Posterior vena cava (tissue), 2 donors: ENCODE data around the gene COPS2. TPM values are rescaled to one million over a fixed set of nuclear protein-coding genes. Genes with fewer than 3 reads are reported as not detected.
"Not testable (repeated sequence)": the region's sequence is repeated elsewhere in the genome, so short reads cannot be mapped to it uniquely, and the experiment has no call there.

Experiments used
- DNase-seq: peaks from one replicate; pipeline ENCODE4 v3.0.0-alpha.2; 2020; ENCODE audit warnings: low spot score
- intact Hi-C, 2 donors: fragments of 100-400 bp; cut with DNase I; formaldehyde crosslinking; loops; one replicate each; pipeline versions ENCODE4 v1.14.1 to v1.14.2; 2022 to 2023
- long read RNA-seq, 2 donors: library from polyadenylated mRNA; unstranded; transcript quantifications; one replicate each; pipeline ENCODE4 v2.0.0, GENCODE V29; 2020 to 2021
- total RNA-seq, 2 donors: library from RNA; stranded (reverse); fragmentation: NEBNext Ultra II Directional; extraction: Animal tissue kit (Norgen Biotek cat#: 25700); gene quantifications; one replicate each; pipeline ENCODE4 v1.2.1, GENCODE V29; 2021
- donor health status: DM: yes; HTN: yes; CAD: no.
- donor health status: DM: yes; HTN: yes; CAD: no.

The COPS2 gene
- total RNA-seq = 10 to 100 TPM; 80.8 to 82.4 TPM
- long read RNA-seq, donor 1, full-length matches to known transcripts = 21 of 24 reads
- long read RNA-seq, donor 1, partial matches to known transcripts = 1 of 24 reads
- long read RNA-seq, donor 1, other reads (novel, unspliced or antisense) = 2 of 24 reads
- long read RNA-seq, donor 2, full-length matches to known transcripts = 49 of 56 reads
- long read RNA-seq, donor 2, partial matches to known transcripts = 2 of 56 reads
- long read RNA-seq, donor 2, other reads (novel, unspliced or antisense) = 5 of 56 reads

GRCh38 chr15:49155110-49155833 lies at the start of gene COPS2:
Gene COPS2, minus strand, starts transcription at chr15:49155599. Its CDS starts 21 bp downstream, at chr15:49155578.
- DNase-seq = peak; percentile 97
- intact Hi-C loops = loop anchor here in 1 of 2 donors (10.0 kb wide), 1 partner anchor 290 kb away; no protein-coding TSS in a partner anchor

DNA sequence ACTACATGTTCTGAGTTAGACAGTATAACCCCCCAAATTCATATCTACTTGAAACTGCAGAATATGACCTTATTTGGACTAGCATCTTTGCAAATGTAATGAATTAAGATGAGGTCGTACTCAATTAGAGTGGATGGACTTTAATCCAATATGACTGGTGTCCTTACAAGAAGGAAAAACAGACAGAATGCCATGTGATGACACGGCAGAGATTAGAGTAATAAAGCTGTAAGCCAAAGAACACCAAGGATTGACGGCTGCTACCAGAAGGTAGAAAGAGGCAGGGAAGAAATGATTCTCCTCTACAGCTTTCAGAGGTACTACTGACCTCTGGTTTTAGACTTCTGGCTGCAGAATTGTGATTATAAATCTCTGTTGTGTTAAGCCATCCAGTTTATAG lies 44.9 kb upstream of the COPS2 start:
- intact Hi-C loops = loop anchor here in 1 of 2 donors (10.0 kb wide), 1 partner anchor 1124 kb away; no protein-coding TSS in a partner anchor

GRCh38 chr15:49199666-49200065 lies 44.3 kb upstream of the COPS2 start:
- intact Hi-C loops = loop anchor here in 1 of 2 donors (10.0 kb wide), 1 partner anchor 1125 kb away; no protein-coding TSS in a partner anchor

More for the DNA sequence above, 44.9 kb upstream of the COPS2 start:
- DNase-seq = no peak

DNA sequence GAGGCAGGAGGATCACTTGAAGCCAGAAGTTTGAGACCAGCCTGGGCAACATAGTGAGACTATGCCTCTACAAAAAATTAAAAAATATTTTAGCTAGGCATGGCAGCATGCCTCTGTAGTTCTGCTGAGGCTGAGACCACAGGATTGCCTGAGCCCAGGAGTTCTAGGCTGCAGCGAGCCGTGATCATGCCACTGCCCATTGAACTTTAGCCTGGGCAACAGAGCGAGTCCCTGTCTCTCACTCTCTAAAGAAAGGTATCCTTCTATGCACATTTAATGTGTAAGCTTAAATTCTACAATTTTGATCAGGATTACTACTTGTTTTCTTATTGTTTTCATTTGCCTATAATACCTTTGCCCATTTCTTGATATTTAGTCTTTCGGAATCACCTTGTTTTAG lies 41.5 kb upstream of the COPS2 start:
- intact Hi-C loops = no loop called here
- no peak for DNase-seq

More at GRCh38 chr15:49199666-49200065, 44.3 kb upstream of the COPS2 start:
- no peak for DNase-seq

DNA sequence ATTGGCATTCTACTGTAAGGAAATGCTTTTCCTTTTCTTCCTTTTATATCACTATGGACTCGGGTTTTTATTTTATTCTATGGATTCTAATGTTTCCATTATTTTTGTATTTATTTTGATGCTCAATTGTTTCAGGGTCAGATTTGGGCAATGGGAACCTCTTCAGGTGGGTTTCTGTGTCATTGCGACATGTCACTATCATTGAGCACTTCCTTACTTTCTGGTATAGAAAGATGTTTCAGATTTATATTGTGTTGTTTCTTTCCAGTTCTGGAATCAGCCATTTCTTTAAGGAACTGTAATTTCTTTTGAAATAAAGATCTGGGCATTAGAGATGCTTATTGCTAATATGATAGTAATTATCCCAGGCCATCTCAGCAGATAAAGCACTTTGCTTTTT lies 36.5 kb upstream of the COPS2 start:
- intact Hi-C loops = no loop called here
- no peak for DNase-seq

- intact Hi-C loops = no loop called here
- DNase-seq = no peak
Observed at GRCh38 chr15:49190586-49190985, 35.2 kb upstream of the COPS2 start.

GRCh38 chr15:49189631-49190030 lies 34.2 kb upstream of the COPS2 start:
- intact Hi-C loops = no loop called here
- no peak for DNase-seq

DNA sequence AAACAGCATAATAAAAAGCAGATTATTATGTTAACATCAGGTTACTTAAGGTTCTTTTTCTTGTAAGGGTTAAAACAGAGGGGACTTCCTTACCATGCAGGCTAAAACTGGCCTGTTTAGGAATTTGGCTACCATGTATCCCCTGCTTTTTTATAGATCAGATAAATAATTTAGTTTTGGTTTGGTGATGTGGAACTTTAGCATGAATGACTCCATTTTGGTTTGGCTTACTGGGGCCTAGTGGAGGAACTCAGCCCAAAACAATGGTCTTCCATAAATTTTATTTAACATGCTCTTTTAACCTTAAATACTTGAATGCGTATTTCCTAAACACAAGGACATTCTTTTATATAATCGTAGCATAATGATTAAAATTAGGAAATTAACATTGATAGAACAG lies 33.5 kb upstream of the COPS2 start:
- DNase-seq = no peak
- intact Hi-C loops = no loop called here

DNA sequence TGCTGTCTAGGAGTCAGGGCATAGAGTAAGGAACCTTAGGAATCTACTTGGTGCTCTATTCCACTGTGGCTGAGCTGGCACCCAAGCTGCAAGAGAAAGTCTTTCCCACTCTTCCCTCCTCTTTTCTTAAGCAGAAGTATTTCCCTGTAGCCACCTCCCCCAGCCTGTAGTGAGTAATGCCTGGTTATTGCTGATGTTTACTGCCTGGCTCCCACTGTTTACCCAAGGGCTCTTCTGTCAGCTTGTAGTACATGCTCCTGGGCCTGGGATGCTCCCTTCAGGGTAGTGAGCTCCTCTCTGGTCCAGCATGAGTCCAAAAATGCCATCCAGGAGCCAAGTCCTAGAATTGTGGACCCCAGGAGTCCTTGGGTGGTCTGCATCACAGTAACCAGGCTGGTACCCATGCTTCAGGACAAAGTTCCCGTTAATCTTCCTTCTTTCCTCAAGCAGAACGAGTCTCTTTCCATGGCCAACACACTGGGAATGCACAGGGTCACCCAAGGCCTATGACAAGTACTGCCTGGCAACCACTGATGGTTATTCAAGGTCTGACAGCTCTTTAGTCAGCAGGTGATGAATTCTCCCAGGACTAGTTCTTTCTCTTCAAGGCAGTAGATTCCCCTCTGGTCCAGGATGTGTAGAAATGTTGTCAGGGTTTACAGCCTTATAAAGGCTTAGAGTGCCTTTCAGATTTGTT lies 32.3 kb upstream of the COPS2 start:
- intact Hi-C loops = no loop called here
- no peak for DNase-seq

DNA sequence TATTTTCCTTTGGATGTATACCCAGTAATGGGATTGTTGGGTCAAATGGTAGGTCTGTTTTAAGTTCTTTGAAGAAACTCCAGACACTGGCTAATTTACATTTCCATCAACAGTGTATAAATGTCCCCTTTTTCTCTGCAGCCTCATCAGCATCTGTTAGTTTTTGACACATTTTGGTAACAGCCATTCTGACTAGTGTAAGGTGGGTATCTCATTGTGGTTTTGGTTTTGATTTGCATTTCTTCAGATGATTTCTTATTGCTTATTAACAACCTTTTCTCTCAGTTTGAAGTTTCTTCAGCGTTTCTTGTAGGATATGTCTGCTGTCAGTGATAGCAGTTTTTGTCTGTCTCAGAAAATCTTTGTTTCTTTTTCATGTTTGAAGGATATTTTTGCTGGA lies 30.1 kb upstream of the COPS2 start:
- intact Hi-C loops = no loop called here
- DNase-seq = no peak

GRCh38 chr15:49183741-49184140 lies 28.3 kb upstream of the COPS2 start:
- DNase-seq, intact Hi-C loops: not testable (repeated sequence)

DNA sequence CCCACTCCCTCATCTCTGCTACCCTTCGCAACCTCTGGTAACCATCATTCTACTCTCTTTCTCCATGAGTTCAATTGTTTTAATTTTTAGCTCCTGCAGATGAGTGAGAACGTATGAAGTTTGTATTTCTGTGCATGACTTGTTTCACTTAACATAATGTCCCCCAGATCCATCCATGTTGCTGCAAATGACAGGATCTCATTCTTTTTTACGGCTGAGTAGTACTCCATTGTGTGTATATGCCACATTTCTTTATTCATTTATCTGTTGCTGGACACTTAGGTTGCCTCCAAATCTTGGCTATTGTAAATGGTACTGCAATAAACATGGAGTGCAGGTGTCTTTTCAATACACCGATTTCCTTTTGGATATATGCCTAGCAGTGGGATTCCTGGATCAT lies 26.7 kb upstream of the COPS2 start:
- intact Hi-C loops = no loop called here
- DNase-seq = no peak

- intact Hi-C loops = loop anchor here in 1 of 2 donors (5.0 kb wide), 1 partner anchor 668 kb away; no protein-coding TSS in a partner anchor
- DNase-seq = no peak
Observed at GRCh38 chr15:49179433-49180190, 24.2 kb upstream of the COPS2 start.

- intact Hi-C loops = loop anchor here in 1 of 2 donors (5.0 kb wide), 1 partner anchor 669 kb away; no protein-coding TSS in a partner anchor
- no peak for DNase-seq
Observed at GRCh38 chr15:49178497-49178896, 23.1 kb upstream of the COPS2 start.

- not testable (repeated sequence) for DNase-seq
- intact Hi-C loops = loop anchor here in 1 of 2 donors (5.0 kb wide), 1 partner anchor 672 kb away; no protein-coding TSS in a partner anchor
Observed at GRCh38 chr15:49175582-49176397, 20.4 kb upstream of the COPS2 start.

GRCh38 chr15:49174902-49175301 lies 19.5 kb upstream of the COPS2 start:
- DNase-seq = no peak
- intact Hi-C loops = loop anchor here in 1 of 2 donors (5.0 kb wide), 1 partner anchor 672 kb away; no protein-coding TSS in a partner anchor

GRCh38 chr15:49171790-49172189 lies 16.4 kb upstream of the COPS2 start:
- intact Hi-C loops = no loop called here
- DNase-seq = no peak
